Psoas muscle (tissue), 8 donors: ENCODE results near the gene TRMT61A. TPM values are rescaled to one million over a fixed set of nuclear protein-coding genes. Genes with fewer than 3 reads are reported as not detected.

ENCODE experiments used
- ATAC-seq, 4 donors: fragments of 200-7000 bp; cut with Tn5 transposase; one replicate each; pipeline ENCODE4 v1.9.1; 2020; ENCODE audit warnings: moderate library complexity in 3 of 4, mild to moderate bottlenecking in 2 of 4
- DNase-seq, 2 donors: peaks; one replicate each; pipeline ENCODE4 v3.0.0-alpha.2; 2020
- H3K27ac ChIP-seq: fragments of 200-600 bp; one replicate; pipeline ENCODE4 v1.8.0; 2022
- H3K27me3 ChIP-seq, 3 donors: fragments of 200-600 bp in 1 of 3; one replicate each; pipeline versions ENCODE4 v1.6.1 to v1.8.0; 2013 to 2022; ENCODE audit warnings: low read length in 2 of 3, mild to moderate bottlenecking in 2 of 3, moderate library complexity in 1 of 3; ENCODE audit not compliant: insufficient read depth in 3 of 3
- H3K36me3 ChIP-seq, 2 donors: fragments of 200-600 bp in 1 of 2; one replicate each; pipeline versions ENCODE4 v1.6.1 to v1.8.0; 2013 to 2022; ENCODE audit warnings: low read depth in 1 of 2, mild to moderate bottlenecking in 1 of 2, moderate library complexity in 1 of 2; ENCODE audit not compliant: insufficient read depth in 1 of 2
- H3K4me1 ChIP-seq: fragments of 200-600 bp; one replicate; pipeline ENCODE4 v1.8.0; 2022
- H3K4me3 ChIP-seq: fragments of 200-600 bp; one replicate; pipeline ENCODE4 v1.8.0; 2022; ENCODE audit warnings: mild to moderate bottlenecking
- H3K9me3 ChIP-seq: fragments of 200-600 bp; one replicate; pipeline ENCODE4 v1.8.0; 2022
- CTCF ChIP-seq: fragments of 200-600 bp; IDR thresholded peaks from one replicate; pipeline ENCODE4 v1.8.0; 2022; ENCODE audit warnings: antibody characterized with exemption
- WGBS, 3 donors: extraction: QIAGEN DNeasy Blood & Tissue Kit; methylation state at CpG; one replicate each; pipeline versions ENCODE4 v1.1.6 to v1.1.7; 2013; 5-methylcytosine and 5-hydroxymethylcytosine counted together
- intact Hi-C, 2 donors: fragments of 100-400 bp; cut with DNase I; formaldehyde crosslinking; loops; one replicate each; pipeline versions ENCODE4 v1.11.0 to v1.14.2; 2022
- polyA plus RNA-seq, 3 donors: library from polyadenylated mRNA; stranded (reverse); fragments of 200-250 nt; gene quantifications; one replicate each; pipeline ENCODE4 v1.2.3, GENCODE V29; 2013
- total RNA-seq, 4 donors: library from RNA; stranded (reverse); fragmentation: NEBNext Ultra II Directional in 2 of 4; extraction: Animal tissue kit (Norgen Biotek cat#: 25700) in 2 of 4; gene quantifications; one replicate each; pipeline versions ENCODE4 v1.2.1 to v1.2.4, GENCODE V29; 2021 to 2023
- donor health status: healthy with polysubstance abuse.
- donor health status: DM: no; HTN: no; CAD: no; lungs with moderate emphysema.
- donor health status: Bipolar disorder and iron deficiency.
- donor health status: healthy.
- donor health status: DM: yes; HTN: yes; CAD: no.
- donor health status: DM: no; HTN: no; CAD: no.
- donor health status: DM: no; HTN: no; CAD: no.
- donor health status: DM: yes; HTN: yes; CAD: no.

Gene TRMT61A
- total and polyA plus RNA-seq, 7 donors = 6.5 to 29.5 (median 12.7) TPM

- no peak overlapping the region for H3K27ac ChIP-seq
- peaks cover 14% of the 10 kb centered on the region for H3K4me1 ChIP-seq
- peak; percentile 91 for TF ChIP-seq CTCF
- ATAC-seq = peak; percentile 84 to 89 (median 89)
- H3K36me3 ChIP-seq = peaks cover 10 to 86% of the 10 kb centered on the region in 2 donors
- no peaks in the 10 kb centered on the region for H3K27me3 ChIP-seq
- 44 to 47% (median 45%) methylated on average over 17 of the region's 17 CpGs for WGBS, 3 donors
- H3K9me3 ChIP-seq = no peaks in the 10 kb centered on the region
- H3K4me3 ChIP-seq = no peak overlapping the region
- peak; percentile 88 to 93 for DNase-seq
- intact Hi-C loops = no loop called here
These were observed 28.6 kb upstream of the TRMT61A start for GRCh38 chr14:103500148-103500990.

GRCh38 chr14:103501041-103501870 is 27.7 kb upstream of the TRMT61A start:
- 77 to 81% (median 78%) methylated on average over 11 of the region's 11 CpGs for WGBS, 3 donors
- DNase-seq (no peak), ATAC-seq (peak in 1 of 4 donors; percentile 36)
- intact Hi-C loops = no loop called here
- Histone ChIP-seq H3K27me3 (no peaks in the 10 kb centered on the region), H3K4me3 (no peak overlapping the region), H3K4me1 (peaks cover 7% of the 10 kb centered on the region), H3K9me3 (no peaks in the 10 kb centered on the region), H3K36me3 (peaks cover 10 to 86% of the 10 kb centered on the region in 2 donors), H3K27ac (peak overlapping the region; percentile 5)
- no peak for TF ChIP-seq CTCF

- intact Hi-C loops = no loop called here
- ATAC-seq (no peak), DNase-seq (no peak)
- no peaks in the 10 kb centered on the region for H3K9me3 ChIP-seq
- TF ChIP-seq CTCF = no peak
- H3K36me3 ChIP-seq = peaks cover 10 to 85% of the 10 kb centered on the region in 2 donors
- peaks cover 7% of the 10 kb centered on the region for H3K4me1 ChIP-seq
- no peak overlapping the region for H3K27ac ChIP-seq
- WGBS, 3 donors = 89 to 96% (median 89%) methylated on average over 9 of the region's 9 CpGs
- H3K27me3 ChIP-seq = no peaks in the 10 kb centered on the region
- no peak overlapping the region for H3K4me3 ChIP-seq
These were observed 26.9 kb upstream of the TRMT61A start for GRCh38 chr14:103501921-103502669.

- H3K9me3 ChIP-seq = no peaks in the 10 kb centered on the region
- TF ChIP-seq CTCF = no peak
- 95 to 96% (median 95%) methylated on average over 18 of the region's 18 CpGs for WGBS, 3 donors
- peaks cover 7% of the 10 kb centered on the region for H3K4me1 ChIP-seq
- H3K4me3 ChIP-seq = no peak overlapping the region
- H3K27me3 ChIP-seq = no peaks in the 10 kb centered on the region
- peaks cover 10 to 91% of the 10 kb centered on the region in 2 donors for H3K36me3 ChIP-seq
- no peak for ATAC-seq
- intact Hi-C loops = no loop called here
- no peak for DNase-seq
- no peak overlapping the region for H3K27ac ChIP-seq
These were observed 26.1 kb upstream of the TRMT61A start for GRCh38 chr14:103502877-103503276.
